Measurements from ENCODE around the gene FRMD3.
A peak's percentile ranks its signal among the peaks of the same experiment; 100 is the strongest.

FRMD3 gene

GRCh38 chr9:83327750-83328622 is 210.2 kb downstream of the FRMD3 start:
- Histone ChIP-seq H2BK120ac (ENCODE audit: low read depth, low read length) (no peak overlapping the region), H2BK5ac (ENCODE audit: low read depth, low read length, poor library complexity, severe bottlenecking) (no peak overlapping the region), H4K91ac (ENCODE audit: low read length) (no peak overlapping the region), H4K8ac (ENCODE audit: low read length) (no peak overlapping the region), H3K23ac (ENCODE audit: low read length in 2 of 2) (no peak overlapping the region), H3K4me3 (ENCODE audit: insufficient read depth in 1 of 2, low read depth in 1 of 2, low read length in 2 of 2) (no peak overlapping the region), H2AK5ac (ENCODE audit: low read length, severe bottlenecking) (no peak overlapping the region), H3K79me1 (replicated peaks; ENCODE audit: low read length, poor library complexity, severe bottlenecking) (no peaks in the 10 kb centered on the region), H3K4me1 (ENCODE audit: control insufficient read depth, insufficient read depth, low read depth, low read length) (no peaks in the 10 kb centered on the region), H3K27ac (ENCODE audit: low read length, poor library complexity, severe bottlenecking) (no peak overlapping the region), H2BK12ac (ENCODE audit: low read length in 2 of 2) (no peak overlapping the region), H3K18ac (ENCODE audit: low read depth in 1 of 2, low read length in 2 of 2) (no peak overlapping the region), H2AFZ (ENCODE audit: low read depth, low read length) (no peak overlapping the region), H3K4ac (ENCODE audit: low read depth in 1 of 2, low read length in 2 of 2) (no peak overlapping the region), H3K9ac (ENCODE audit: low read length) (peak overlapping the region; percentile 21), H3K27me3 (ENCODE audit: control insufficient read depth in 1 of 2, insufficient read depth in 1 of 2, low read length in 2 of 2) (peaks cover 0 to 6% of the 10 kb centered on the region in 2 experiments), H3K4me2 (ENCODE audit: low read length, poor library complexity, severe bottlenecking) (no peak overlapping the region), H2BK15ac (ENCODE audit: low read depth, poor library complexity, severe bottlenecking) (no peak overlapping the region), H3K9me3 (ENCODE audit: control insufficient read depth, low read length) (peaks cover 6% of the 10 kb centered on the region), H3K36me3 (ENCODE audit: control insufficient read depth in 1 of 2, insufficient read depth in 2 of 2, low read depth in 1 of 2, low read length in 2 of 2) (no peaks in the 10 kb centered on the region), H3K14ac (ENCODE audit: low read length in 2 of 2) (no peak overlapping the region)
- WGBS = 67% methylated on average over 6 of the region's 6 CpGs
- no peak for DNase-seq

- Histone ChIP-seq H3K4me3 (ENCODE audit: insufficient read depth in 1 of 2, low read depth in 1 of 2, low read length in 2 of 2) (peak overlapping the region in 1 of 2 experiments; percentile 21), H3K14ac (ENCODE audit: low read length in 2 of 2) (no peak overlapping the region), H3K79me1 (replicated peaks; ENCODE audit: low read length, poor library complexity, severe bottlenecking) (no peaks in the 10 kb centered on the region), H4K91ac (ENCODE audit: low read length) (no peak overlapping the region), H3K9me3 (ENCODE audit: control insufficient read depth, low read length) (peaks cover 6% of the 10 kb centered on the region), H3K23ac (ENCODE audit: low read length in 2 of 2) (no peak overlapping the region), H3K27me3 (ENCODE audit: control insufficient read depth in 1 of 2, insufficient read depth in 1 of 2, low read length in 2 of 2) (no peaks in the 10 kb centered on the region), H3K4ac (ENCODE audit: low read depth in 1 of 2, low read length in 2 of 2) (no peak overlapping the region), H3K4me2 (ENCODE audit: low read length, poor library complexity, severe bottlenecking) (no peak overlapping the region), H3K36me3 (ENCODE audit: control insufficient read depth in 1 of 2, insufficient read depth in 2 of 2, low read depth in 1 of 2, low read length in 2 of 2) (no peaks in the 10 kb centered on the region), H2BK120ac (ENCODE audit: low read depth, low read length) (no peak overlapping the region), H2AFZ (ENCODE audit: low read depth, low read length) (no peak overlapping the region), H3K27ac (ENCODE audit: low read length, poor library complexity, severe bottlenecking) (no peak overlapping the region), H2BK12ac (ENCODE audit: low read length in 2 of 2) (no peak overlapping the region), H2BK5ac (ENCODE audit: low read depth, low read length, poor library complexity, severe bottlenecking) (no peak overlapping the region), H3K9ac (ENCODE audit: low read length) (peak overlapping the region; percentile 21), H3K4me1 (ENCODE audit: control insufficient read depth, insufficient read depth, low read depth, low read length) (no peaks in the 10 kb centered on the region), H2AK5ac (ENCODE audit: low read length, severe bottlenecking) (no peak overlapping the region), H2BK15ac (ENCODE audit: low read depth, poor library complexity, severe bottlenecking) (no peak overlapping the region), H4K8ac (ENCODE audit: low read length) (no peak overlapping the region), H3K18ac (ENCODE audit: low read depth in 1 of 2, low read length in 2 of 2) (no peak overlapping the region)
- no peak for DNase-seq
- 14% methylated on average over 2 of the region's 3 CpGs for WGBS
These were observed 210.9 kb downstream of the FRMD3 start for GRCh38 chr9:83327323-83327722.

DNA sequence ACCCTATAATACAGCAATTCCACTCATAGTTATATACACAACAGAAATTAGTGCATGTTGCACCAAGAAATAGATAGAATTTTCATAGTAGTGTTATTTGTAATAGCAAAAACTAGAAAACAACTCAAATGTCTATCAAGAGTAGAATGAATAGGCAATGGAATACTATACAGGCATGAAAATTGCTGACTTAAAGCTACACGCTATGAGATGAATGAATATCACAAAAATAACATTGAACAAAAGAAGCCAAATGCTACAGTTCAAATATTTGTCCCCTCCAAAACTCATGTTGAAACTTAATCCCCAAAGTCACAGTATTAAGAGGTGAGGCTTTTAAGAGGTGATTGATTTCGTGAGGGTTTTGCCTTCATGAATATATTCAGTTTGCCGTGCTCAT is 215.1 kb downstream of the FRMD3 start:
- Histone ChIP-seq H3K23ac (ENCODE audit: low read length in 2 of 2) (no peak overlapping the region), H2BK5ac (ENCODE audit: low read depth, low read length, poor library complexity, severe bottlenecking) (no peak overlapping the region), H3K4ac (ENCODE audit: low read depth in 1 of 2, low read length in 2 of 2) (no peak overlapping the region), H3K27me3 (ENCODE audit: control insufficient read depth in 1 of 2, insufficient read depth in 1 of 2, low read length in 2 of 2) (no peaks in the 10 kb centered on the region), H2BK120ac (ENCODE audit: low read depth, low read length) (no peak overlapping the region), H2BK12ac (ENCODE audit: low read length in 2 of 2) (no peak overlapping the region), H2BK15ac (ENCODE audit: low read depth, poor library complexity, severe bottlenecking) (no peak overlapping the region), H3K14ac (ENCODE audit: low read length in 2 of 2) (no peak overlapping the region), H2AFZ (ENCODE audit: low read depth, low read length) (no peak overlapping the region), H3K9ac (ENCODE audit: low read length) (no peak overlapping the region), H3K4me1 (ENCODE audit: control insufficient read depth, insufficient read depth, low read depth, low read length) (no peaks in the 10 kb centered on the region), H4K91ac (ENCODE audit: low read length) (no peak overlapping the region), H3K27ac (ENCODE audit: low read length, poor library complexity, severe bottlenecking) (no peak overlapping the region), H3K9me3 (ENCODE audit: control insufficient read depth, low read length) (no peaks in the 10 kb centered on the region), H3K4me3 (ENCODE audit: insufficient read depth in 1 of 2, low read depth in 1 of 2, low read length in 2 of 2) (no peak overlapping the region), H3K4me2 (ENCODE audit: low read length, poor library complexity, severe bottlenecking) (no peak overlapping the region), H3K79me1 (replicated peaks; ENCODE audit: low read length, poor library complexity, severe bottlenecking) (no peaks in the 10 kb centered on the region), H3K18ac (ENCODE audit: low read depth in 1 of 2, low read length in 2 of 2) (no peak overlapping the region), H2AK5ac (ENCODE audit: low read length, severe bottlenecking) (no peak overlapping the region), H3K36me3 (ENCODE audit: control insufficient read depth in 1 of 2, insufficient read depth in 2 of 2, low read depth in 1 of 2, low read length in 2 of 2) (no peaks in the 10 kb centered on the region), H4K8ac (ENCODE audit: low read length) (no peak overlapping the region)
- no peak for DNase-seq
- 100% methylated on average over 1 of the region's 3 CpGs for WGBS

GRCh38 chr9:83322438-83322837 is 215.8 kb downstream of the FRMD3 start:
- Histone ChIP-seq H3K23ac (ENCODE audit: low read length in 2 of 2) (no peak overlapping the region), H2BK5ac (ENCODE audit: low read depth, low read length, poor library complexity, severe bottlenecking) (no peak overlapping the region), H3K9me3 (ENCODE audit: control insufficient read depth, low read length) (no peaks in the 10 kb centered on the region), H3K9ac (ENCODE audit: low read length) (no peak overlapping the region), H2AFZ (ENCODE audit: low read depth, low read length) (no peak overlapping the region), H3K4me1 (ENCODE audit: control insufficient read depth, insufficient read depth, low read depth, low read length) (no peaks in the 10 kb centered on the region), H3K79me1 (replicated peaks; ENCODE audit: low read length, poor library complexity, severe bottlenecking) (no peaks in the 10 kb centered on the region), H4K91ac (ENCODE audit: low read length) (no peak overlapping the region), H4K8ac (ENCODE audit: low read length) (no peak overlapping the region), H3K4me2 (ENCODE audit: low read length, poor library complexity, severe bottlenecking) (no peak overlapping the region), H2AK5ac (ENCODE audit: low read length, severe bottlenecking) (no peak overlapping the region), H3K4me3 (ENCODE audit: insufficient read depth in 1 of 2, low read depth in 1 of 2, low read length in 2 of 2) (no peak overlapping the region), H2BK15ac (ENCODE audit: low read depth, poor library complexity, severe bottlenecking) (no peak overlapping the region), H3K27me3 (ENCODE audit: control insufficient read depth in 1 of 2, insufficient read depth in 1 of 2, low read length in 2 of 2) (no peaks in the 10 kb centered on the region), H3K4ac (ENCODE audit: low read depth in 1 of 2, low read length in 2 of 2) (no peak overlapping the region), H3K18ac (ENCODE audit: low read depth in 1 of 2, low read length in 2 of 2) (no peak overlapping the region), H2BK120ac (ENCODE audit: low read depth, low read length) (no peak overlapping the region), H3K27ac (ENCODE audit: low read length, poor library complexity, severe bottlenecking) (no peak overlapping the region), H2BK12ac (ENCODE audit: low read length in 2 of 2) (no peak overlapping the region), H3K36me3 (ENCODE audit: control insufficient read depth in 1 of 2, insufficient read depth in 2 of 2, low read depth in 1 of 2, low read length in 2 of 2) (no peaks in the 10 kb centered on the region), H3K14ac (ENCODE audit: low read length in 2 of 2) (no peak overlapping the region)
- WGBS = 89% methylated on average over 1 of the region's 1 CpG
- no peak for DNase-seq
